Measurements from ENCODE around the gene PRICKLE3.

The PRICKLE3 gene

DNA sequence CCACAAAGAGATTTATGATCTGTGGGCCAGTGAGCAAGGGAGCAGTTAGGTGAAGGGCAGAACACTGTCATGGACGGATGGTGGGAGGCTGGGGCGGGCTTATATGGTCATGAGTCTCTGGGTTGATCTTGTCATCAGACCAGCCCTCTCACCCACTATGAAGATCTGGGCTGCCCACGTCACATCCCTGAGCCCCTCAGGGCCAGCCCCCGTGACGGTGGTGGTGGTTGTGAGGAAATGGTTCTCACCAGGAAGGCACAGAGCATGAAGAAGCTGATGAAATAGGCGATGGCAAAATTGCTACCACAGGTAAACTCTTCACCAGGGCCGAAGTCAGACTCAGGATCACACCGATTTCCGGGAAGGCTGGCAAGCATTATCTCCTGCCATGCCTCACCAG is 24.9 kb upstream of the PRICKLE3 start:
- H3K27ac ChIP-seq = no peak overlapping the region
- TF ChIP-seq, protein P1, sequence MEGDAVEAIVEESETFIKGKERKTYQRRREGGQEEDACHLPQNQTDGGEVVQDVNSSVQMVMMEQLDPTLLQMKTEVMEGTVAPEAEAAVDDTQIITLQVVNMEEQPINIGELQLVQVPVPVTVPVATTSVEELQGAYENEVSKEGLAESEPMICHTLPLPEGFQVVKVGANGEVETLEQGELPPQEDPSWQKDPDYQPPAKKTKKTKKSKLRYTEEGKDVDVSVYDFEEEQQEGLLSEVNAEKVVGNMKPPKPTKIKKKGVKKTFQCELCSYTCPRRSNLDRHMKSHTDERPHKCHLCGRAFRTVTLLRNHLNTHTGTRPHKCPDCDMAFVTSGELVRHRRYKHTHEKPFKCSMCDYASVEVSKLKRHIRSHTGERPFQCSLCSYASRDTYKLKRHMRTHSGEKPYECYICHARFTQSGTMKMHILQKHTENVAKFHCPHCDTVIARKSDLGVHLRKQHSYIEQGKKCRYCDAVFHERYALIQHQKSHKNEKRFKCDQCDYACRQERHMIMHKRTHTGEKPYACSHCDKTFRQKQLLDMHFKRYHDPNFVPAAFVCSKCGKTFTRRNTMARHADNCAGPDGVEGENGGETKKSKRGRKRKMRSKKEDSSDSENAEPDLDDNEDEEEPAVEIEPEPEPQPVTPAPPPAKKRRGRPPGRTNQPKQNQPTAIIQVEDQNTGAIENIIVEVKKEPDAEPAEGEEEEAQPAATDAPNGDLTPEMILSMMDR (conservative IDR thresholded peaks at IDR 0.05; ENCODE audit: low read depth, low read length) = no peak

DNA sequence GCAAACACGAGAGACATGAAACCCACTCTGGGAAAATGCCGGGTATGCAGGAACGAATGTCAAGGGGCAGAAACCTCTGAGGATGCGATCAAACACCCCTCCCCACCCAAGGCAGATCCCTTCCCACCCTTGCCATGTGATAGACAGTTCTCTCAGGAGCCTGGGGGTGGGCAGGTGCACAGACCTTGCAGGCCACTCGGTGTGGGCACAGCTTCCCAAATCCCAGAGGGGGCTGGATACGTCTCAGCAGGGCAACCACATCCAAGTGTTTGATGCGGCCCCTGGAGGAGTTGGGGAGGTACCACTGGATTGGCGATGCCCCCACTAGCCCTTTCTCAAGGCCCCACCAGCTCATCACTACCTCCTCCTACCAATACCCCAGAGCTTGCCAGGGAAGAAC is 24.2 kb upstream of the PRICKLE3 start:
- no peak overlapping the region for H3K9ac ChIP-seq
- H3K36me3 ChIP-seq (ENCODE audit: insufficient read depth) = no peaks in the 10 kb centered on the region
- no peak overlapping the region for H3K27ac ChIP-seq
- H2AFZ ChIP-seq (ENCODE audit: low read depth) = no peak overlapping the region
- no peaks in the 10 kb centered on the region for H3K27me3 ChIP-seq (ENCODE audit: insufficient read depth, low read depth)
- H4K20me1 ChIP-seq (ENCODE audit: insufficient read depth) = no peaks in the 10 kb centered on the region
- no peaks in the 10 kb centered on the region for H3K4me1 ChIP-seq (ENCODE audit: low read depth, poor library complexity, severe bottlenecking)
- no peak overlapping the region for H3K4me2 ChIP-seq
- H3K79me2 ChIP-seq (ENCODE audit: insufficient read depth, low read depth) = no peaks in the 10 kb centered on the region
- H3K4me3 ChIP-seq (IDR thresholded peaks at IDR 0.05; ENCODE audit: insufficient read depth, low read depth, low read length) = no peak overlapping the region
- TF ChIP-seq, protein P1 (conservative IDR thresholded peaks at IDR 0.05; ENCODE audit: low read depth, low read length) = no peak

More for the DNA sequence above, 24.9 kb upstream of the PRICKLE3 start:
- no peaks in the 10 kb centered on the region for H3K27me3 ChIP-seq (ENCODE audit: insufficient read depth, low read depth)
- H3K9ac ChIP-seq = no peak overlapping the region
- no peak overlapping the region for H2AFZ ChIP-seq (ENCODE audit: low read depth)
- H3K4me2 ChIP-seq = no peak overlapping the region
- H3K36me3 ChIP-seq (ENCODE audit: insufficient read depth) = no peaks in the 10 kb centered on the region
- H4K20me1 ChIP-seq (ENCODE audit: insufficient read depth) = no peaks in the 10 kb centered on the region
- H3K79me2 ChIP-seq (ENCODE audit: insufficient read depth, low read depth) = no peaks in the 10 kb centered on the region
- H3K4me3 ChIP-seq (IDR thresholded peaks at IDR 0.05; ENCODE audit: insufficient read depth, low read depth, low read length) = no peak overlapping the region
- H3K4me1 ChIP-seq (ENCODE audit: low read depth, poor library complexity, severe bottlenecking) = no peaks in the 10 kb centered on the region

DNA sequence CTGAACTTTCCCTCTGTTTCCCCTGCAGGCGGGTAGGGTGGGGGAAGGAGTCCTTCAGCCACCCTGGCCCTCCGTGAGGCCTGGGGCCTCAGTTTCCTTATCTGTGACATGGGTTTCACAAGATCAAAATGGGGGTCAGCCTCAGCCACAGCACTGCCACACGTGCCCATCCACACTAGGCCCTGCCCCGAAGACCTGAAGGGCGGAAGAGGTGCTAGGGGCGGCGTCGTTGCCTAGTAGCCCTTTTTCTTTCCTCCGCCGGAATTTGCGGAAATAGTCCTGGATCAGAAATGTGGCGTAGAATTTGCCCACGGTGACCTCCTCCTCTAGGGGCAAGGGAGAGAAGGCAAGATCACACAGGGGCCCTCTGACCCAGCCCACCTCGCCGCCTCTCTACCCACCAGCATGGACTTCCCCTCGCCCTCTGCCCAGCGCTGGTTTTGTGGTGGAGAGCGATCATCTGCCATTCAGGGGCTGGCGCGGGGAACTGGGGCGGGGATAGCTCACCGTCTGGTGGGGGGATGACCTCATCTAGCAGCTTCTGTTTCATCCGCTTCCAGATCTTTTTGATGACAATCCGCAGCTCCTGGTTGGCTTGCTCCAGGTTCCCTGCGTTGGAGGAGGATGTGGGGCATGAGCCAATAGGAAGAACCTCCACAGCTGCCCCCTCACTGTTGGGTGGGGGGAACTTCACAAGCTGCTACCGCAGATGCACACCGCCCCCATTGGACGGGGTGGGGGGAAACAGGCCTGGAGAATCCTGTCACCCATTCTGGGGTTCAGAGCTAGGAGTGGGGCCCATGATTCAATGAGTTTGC is 23.5 kb upstream of the PRICKLE3 start:
- H3K79me2 ChIP-seq (ENCODE audit: insufficient read depth, low read depth) = no peaks in the 10 kb centered on the region
- H3K27me3 ChIP-seq (ENCODE audit: insufficient read depth, low read depth) = no peaks in the 10 kb centered on the region
- H3K9ac ChIP-seq = no peak overlapping the region
- no peaks in the 10 kb centered on the region for H3K36me3 ChIP-seq (ENCODE audit: insufficient read depth)
- H3K4me1 ChIP-seq (ENCODE audit: low read depth, poor library complexity, severe bottlenecking) = no peaks in the 10 kb centered on the region
- no peak overlapping the region for H3K4me2 ChIP-seq
- H4K20me1 ChIP-seq (ENCODE audit: insufficient read depth) = no peaks in the 10 kb centered on the region
- TF ChIP-seq, protein P1 (conservative IDR thresholded peaks at IDR 0.05; ENCODE audit: low read depth, low read length) = no peak
- H2AFZ ChIP-seq (ENCODE audit: low read depth) = no peak overlapping the region
- no peak overlapping the region for H3K4me3 ChIP-seq (IDR thresholded peaks at IDR 0.05; ENCODE audit: insufficient read depth, low read depth, low read length)
- no peak overlapping the region for H3K27ac ChIP-seq

DNA sequence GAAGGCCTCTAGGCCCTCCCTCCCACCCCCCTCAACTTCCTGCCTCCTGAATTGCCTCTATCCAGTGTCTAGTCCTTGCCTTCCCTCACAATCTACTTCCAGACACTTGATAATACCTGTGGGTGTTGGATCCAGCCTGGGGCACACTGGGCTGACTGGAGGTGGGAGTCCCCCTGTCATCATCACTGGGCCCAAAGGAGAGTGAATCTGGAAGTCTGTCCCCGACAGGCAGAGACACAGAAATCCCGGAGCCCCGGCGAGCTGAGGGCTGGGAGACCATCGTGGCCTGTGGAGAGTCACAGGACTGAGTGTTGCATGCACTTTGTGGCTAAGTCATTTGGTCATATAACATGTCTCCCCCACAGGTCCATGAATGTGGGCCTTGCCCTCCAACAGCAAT is 22.2 kb upstream of the PRICKLE3 start:
- Histone ChIP-seq H3K36me3 (ENCODE audit: insufficient read depth) (no peaks in the 10 kb centered on the region), H2AFZ (ENCODE audit: low read depth) (no peak overlapping the region), H3K27me3 (ENCODE audit: insufficient read depth, low read depth) (no peaks in the 10 kb centered on the region), H3K4me3 (IDR thresholded peaks at IDR 0.05; ENCODE audit: insufficient read depth, low read depth, low read length) (no peak overlapping the region), H3K79me2 (ENCODE audit: insufficient read depth, low read depth) (no peaks in the 10 kb centered on the region), H3K27ac (no peak overlapping the region), H3K4me1 (ENCODE audit: low read depth, poor library complexity, severe bottlenecking) (no peaks in the 10 kb centered on the region), H3K9ac (no peak overlapping the region), H4K20me1 (ENCODE audit: insufficient read depth) (no peaks in the 10 kb centered on the region), H3K4me2 (no peak overlapping the region)
- TF ChIP-seq, protein P1 (conservative IDR thresholded peaks at IDR 0.05; ENCODE audit: low read depth, low read length) = no peak

Data from KMS-11 (cell line).